Stimulated activated CD8-positive, alpha-beta memory T cell treated with anti-CD3 and anti-CD28 coated beads, Interleukin-7, amount 100 ng/mL, for 1 hour (primary cell): ENCODE results near the gene GPR153.
"Not testable (repeated sequence)": the region's sequence is repeated elsewhere in the genome, so short reads cannot be mapped to it uniquely, and the experiment has no call there.

Experiments used
- DNase-seq, 2 donors: peaks; one replicate each; pipeline ENCODE4 v3.0.0-alpha.2; 2020; ENCODE audit warnings: low read depth in 2 of 2

The GPR153 gene

GRCh38 chr1:6233376-6233775 is 27.5 kb downstream of the GPR153 start:
- DNase-seq = no peak

- no peak for DNase-seq
Measured at GRCh38 chr1:6225651-6226050, 35.2 kb downstream of the GPR153 start.

GRCh38 chr1:6224718-6225117 is 36.2 kb downstream of the GPR153 start:
- no peak for DNase-seq

- DNase-seq = no peak
Measured at GRCh38 chr1:6223617-6224016, 37.3 kb downstream of the GPR153 start.

GRCh38 chr1:6222636-6223035 is 38.3 kb downstream of the GPR153 start:
- no peak for DNase-seq

GRCh38 chr1:6221210-6221784 is 39.6 kb downstream of the GPR153 start:
- DNase-seq = no peak

- DNase-seq = no peak
Measured at GRCh38 chr1:6220236-6220635, 40.7 kb downstream of the GPR153 start.

GRCh38 chr1:6219641-6220040 is 41.3 kb downstream of the GPR153 start:
- DNase-seq = not testable (repeated sequence)

GRCh38 chr1:6218375-6219164 is 42.3 kb downstream of the GPR153 start:
- DNase-seq = no peak

GRCh38 chr1:6212193-6212959 is 48.5 kb downstream of the GPR153 start:
- no peak for DNase-seq

- DNase-seq = no peak
Measured at GRCh38 chr1:6211731-6212130, 49.2 kb downstream of the GPR153 start.

GRCh38 chr1:6210591-6211355 is 50.1 kb downstream of the GPR153 start:
- no peak for DNase-seq

- DNase-seq = no peak
Measured at GRCh38 chr1:6209661-6210580, 51.0 kb downstream of the GPR153 start.

- no peak for DNase-seq
Measured at GRCh38 chr1:6208723-6209660, 51.9 kb downstream of the GPR153 start.

GRCh38 chr1:6207921-6208320 is 53.0 kb downstream of the GPR153 start:
- no peak for DNase-seq

GRCh38 chr1:6207075-6207885 is 53.6 kb downstream of the GPR153 start:
- no peak for DNase-seq

- no peak for DNase-seq
Measured at GRCh38 chr1:6206520-6206855, 54.4 kb downstream of the GPR153 start.

GRCh38 chr1:6205849-6206519 is 54.9 kb downstream of the GPR153 start, which contains the start of gene RNF207:
TSS of gene RNF207 (plus strand) at chr1:6206119. CDS start at chr1:6206536, 417 bp downstream.
- no peak for DNase-seq
